Endothelial cell of umbilical vein (primary cell): ENCODE data around the gene ASXL2. TPM values are rescaled to one million over a fixed set of nuclear protein-coding genes. Genes with fewer than 3 reads are reported as not detected.

ENCODE experiments used
- BruUV-seq: library from RNA; stranded (reverse); fragments of 400-500 nt; replicated peaks from 2 replicates; lab custom pipeline; 2021; lab: Mats Ljungman, UMichigan
- CTCF ChIA-PET: fragments of 300-600, 350-600 bp; sonication (Branson Sonifier 250); formaldehyde crosslinking; loops from one replicate; lab custom pipeline; 2021; ENCODE audit warnings: antibody characterized with exemption, inconsistent platforms; lab: Charles Lee
- POLR2A ChIA-PET: fragments of 300-600, 350-600 bp; sonication (Branson Sonifier 250); formaldehyde crosslinking; loops from one replicate; lab custom pipeline; 2021; ENCODE audit warnings: antibody characterized with exemption, inconsistent platforms; lab: Charles Lee
- DNase-seq: peaks from one replicate; pipeline ENCODE4 v3.0.0-alpha.2; 2011; ENCODE audit warnings: low read depth, low spot score
- FAIRE-seq: peaks from 2 replicates; lab custom pipeline; 2011; peaks lifted over from hg19 to GRCh38; lab: Jason Lieb, UNC
- H2AFZ ChIP-seq: 2 replicates; pipeline ENCODE4 v1.6.0; 2012; ENCODE audit warnings: low read depth, low read length, control low read depth, inconsistent platforms
- H3K27ac ChIP-seq: 2 replicates; pipeline ENCODE4 v1.5.1; 2011; ENCODE audit warnings: low read depth, mild to moderate bottlenecking, control low read depth, low read length, moderate library complexity; ENCODE audit not compliant: insufficient read depth
- H3K27me3 ChIP-seq, 2 experiments: 2 replicates each; pipeline versions ENCODE4 v1.6.0 to v1.6.1; 2011; ENCODE audit warnings: low read length in 2 of 2, mixed read lengths in 1 of 2; ENCODE audit not compliant: control insufficient read depth in 2 of 2, insufficient read depth in 2 of 2
- H3K36me3 ChIP-seq, 2 experiments: 2 replicates in 1 of 2; 3 replicates in 1 of 2; pipeline ENCODE4 v1.5.1; 2011; ENCODE audit warnings: low read length in 2 of 2, mild to moderate bottlenecking in 1 of 2, moderate library complexity in 1 of 2; ENCODE audit not compliant: control insufficient read depth in 2 of 2, insufficient read depth in 2 of 2; ENCODE audit errors: extremely low read depth in 1 of 2
- H3K4me1 ChIP-seq: 3 replicates; pipeline ENCODE4 v1.5.1; 2011; ENCODE audit warnings: mild to moderate bottlenecking, low read length; ENCODE audit not compliant: control insufficient read depth, insufficient read depth; ENCODE audit errors: extremely low read depth
- H3K4me2 ChIP-seq: 2 replicates; pipeline ENCODE4 v1.6.1; 2011; ENCODE audit warnings: low read length, control low read depth, mixed read lengths; ENCODE audit not compliant: insufficient read depth
- H3K4me3 ChIP-seq, 3 experiments: fragments of 200-600 bp in 1 of 3; sonication (generic), shearing (Covaris generic) in 1 of 3; replicated peaks in 1 of 3; 2 replicates each; pipeline ENCODE4 v1.5.1; 2011 to 2016; ENCODE audit warnings: control low read depth in 3 of 3, low read length in 3 of 3, mild to moderate bottlenecking in 2 of 3, inconsistent platforms in 1 of 3, low read depth in 1 of 3, moderate library complexity in 1 of 3; ENCODE audit not compliant: insufficient read depth in 1 of 3
- H3K79me2 ChIP-seq: 2 replicates; pipeline ENCODE4 v1.6.0; 2012; ENCODE audit warnings: low read length, inconsistent platforms; ENCODE audit not compliant: control insufficient read depth, insufficient read depth
- H3K9ac ChIP-seq: replicated peaks from 2 replicates; pipeline ENCODE3; 2011; ENCODE audit warnings: low read length, control low read depth; ENCODE audit not compliant: insufficient read depth; ENCODE audit errors: extremely low read depth
- H3K9me1 ChIP-seq: replicated peaks from 3 replicates; pipeline ENCODE4 v1.6.0; 2011; ENCODE audit warnings: mild to moderate bottlenecking, low read length; ENCODE audit not compliant: control insufficient read depth, insufficient read depth; ENCODE audit errors: extremely low read depth
- H3K9me3 ChIP-seq: replicated peaks from 2 replicates; pipeline ENCODE4 v1.5.1; 2012; ENCODE audit warnings: low read length, inconsistent platforms; ENCODE audit not compliant: control insufficient read depth, insufficient read depth
- H4K20me1 ChIP-seq: replicated peaks from 2 replicates; pipeline ENCODE3; 2011; ENCODE audit warnings: mild to moderate bottlenecking, low read length; ENCODE audit not compliant: control insufficient read depth, insufficient read depth; ENCODE audit errors: extremely low read depth
- CTCF ChIP-seq, 2 donors: IDR thresholded peaks; 1 replicate in 1 of 2; 2 replicates in 1 of 2; pipeline ENCODE4 v1.5.1; 2011; ENCODE audit warnings: low read length in 2 of 2, mild to moderate bottlenecking in 2 of 2, moderate library complexity in 2 of 2, control low read depth in 1 of 2, inconsistent platforms in 1 of 2, low read depth in 1 of 2; ENCODE audit not compliant: insufficient read depth in 1 of 2; ENCODE audit errors: extremely low read depth in 1 of 2
- EZH2 ChIP-seq: IDR thresholded peaks from 2 replicates; pipeline ENCODE4 v1.6.1; 2012; ENCODE audit warnings: borderline replicate concordance, low read depth, mild to moderate bottlenecking, moderate library complexity, low read length, inconsistent platforms; ENCODE audit not compliant: severe bottlenecking
- FOS ChIP-seq: IDR thresholded peaks from 2 replicates; pipeline ENCODE4 v1.6.1; 2011; ENCODE audit warnings: mild to moderate bottlenecking, low read length, moderate library complexity, borderline replicate concordance; ENCODE audit not compliant: insufficient read depth
- GATA2 ChIP-seq: IDR thresholded peaks from 2 replicates; pipeline ENCODE4 v1.7.0; 2011; ENCODE audit warnings: low read depth, mild to moderate bottlenecking, moderate library complexity, mixed read lengths, low read length; ENCODE audit not compliant: insufficient read length, insufficient read depth
- JUN ChIP-seq: IDR thresholded peaks from 2 replicates; pipeline ENCODE4 v1.6.1; 2011; ENCODE audit warnings: borderline replicate concordance, low read depth; ENCODE audit not compliant: insufficient read length, insufficient read depth
- MAX ChIP-seq: IDR thresholded peaks from 2 replicates; pipeline ENCODE4 v1.6.1; 2011; ENCODE audit not compliant: insufficient read depth, insufficient read length
- MYC ChIP-seq: IDR thresholded peaks from one replicate; pipeline ENCODE4 v1.6.1; 2011; ENCODE audit warnings: mild to moderate bottlenecking, low read depth, low read length
- POLR2A ChIP-seq: IDR thresholded peaks from 2 replicates; pipeline ENCODE4 v1.6.1; 2012; ENCODE audit warnings: low read depth, mild to moderate bottlenecking, control low read depth, low read length
- POLR2AphosphoS5 ChIP-seq: IDR thresholded peaks from 2 replicates; pipeline ENCODE4 v1.6.1; 2012; ENCODE audit warnings: low read depth, mild to moderate bottlenecking, control low read depth, low read length, moderate library complexity; ENCODE audit not compliant: insufficient read depth
- dilution Hi-C: fragments of 300-500 bp; cut with MboI; formaldehyde crosslinking; loops from one replicate; pipeline ENCODE4 v1.15.0; 2019; ENCODE audit warnings: low sequenced_read_pairs; ENCODE audit not compliant: extremely low pct_ligation_motif_present
- intact Hi-C: fragments of 100-400 bp; cut with micrococcal nuclease; formaldehyde crosslinking; loops from one replicate; pipeline ENCODE4 v1.10.0; 2022
- polyA plus RNA-seq, 4 experiments: library from polyadenylated mRNA; depleted of rRNA in 3 of 4; stranded (reverse) in 3 of 4; unstranded in 1 of 4; fragments of >200 nt; gene quantifications; 2 replicates each; pipeline versions ENCODE4 v1.2.1 to v1.2.3, GENCODE V29; 2011 to 2012; ENCODE audit warnings: missing spikeins in 1 of 4
- total RNA-seq: library from RNA; stranded (reverse); gene quantifications from 2 replicates; pipeline ENCODE4 v1.2.3, GENCODE V29; 2021

ASXL2 gene
- total and polyA plus RNA-seq, 2 donors (not counting 3 experiments of a cell fraction or from before 2014, with no cell fraction given): 6.1 to 33.8 TPM

GRCh38 chr2:25853038-25853638 lies 25.1 kb downstream of the ASXL2 start:
- dilution Hi-C loops (no loop called here), intact Hi-C loops (loop anchor here (2.0 to 10.0 kb wide), 2 partner anchors 138 to 238 kb away; no protein-coding TSS in a partner anchor)
- no peaks in the 10 kb centered on the region for H4K20me1 ChIP-seq

More at GRCh38 chr2:25853038-25853638, 25.1 kb downstream of the ASXL2 start:
- H2AFZ ChIP-seq: no peak overlapping the region
- H3K4me3 ChIP-seq: no peak overlapping the region
- peaks cover 52% of the 10 kb centered on the region for H3K79me2 ChIP-seq
- ChIA-PET CTCF (interaction anchor here (0.7 to 3.7 kb wide), 18 partner anchors 13 to 724 kb away, joined by 3 to 16 read pairs (median 5); partner anchors contain the start of gene KIF3C), POLR2A (interaction anchor here (1.4 kb wide), 1 partner anchor 26 kb away, joined by 3 read pairs; no protein-coding TSS in a partner anchor)
- H3K4me2 ChIP-seq: no peak overlapping the region
- DNase-seq (no peak), FAIRE-seq (no peak)
- TF ChIP-seq POLR2AphosphoS5: no peak
- TF ChIP-seq EZH2: no peak
- no peak for TF ChIP-seq CTCF (IDR thresholded peaks at IDR 0.05; ENCODE audit: extremely low read depth in 1 of 2, insufficient read depth in 1 of 2, low read depth in 1 of 2, low read length in 2 of 2)
- TF ChIP-seq POLR2A: no peak
- no peak for TF ChIP-seq GATA2
- TF ChIP-seq MAX: no peak
- no peak for TF ChIP-seq JUN
- no peak for TF ChIP-seq MYC
- no peak for TF ChIP-seq FOS
- no peaks in the 10 kb centered on the region for H3K27me3 ChIP-seq
- no peak overlapping the region for H3K9ac ChIP-seq
- H3K9me1 ChIP-seq: no peaks in the 10 kb centered on the region
- H3K4me1 ChIP-seq: peaks cover 5% of the 10 kb centered on the region
- H3K36me3 ChIP-seq: no peaks in the 10 kb centered on the region
- H3K9me3 ChIP-seq: no peaks in the 10 kb centered on the region
- BruUV-seq: no TSS peak
- H3K27ac ChIP-seq: no peak overlapping the region
